Stomach (tissue), 4 donors: Measurements from ENCODE around the gene COL9A1.

Source experiments
- EP300 ChIP-seq: sonication (generic); formaldehyde crosslinking; IDR thresholded peaks from one replicate; pipeline ENCODE4 v1.6.1; 2017; ENCODE audit warnings: antibody characterized with exemption
- POLR2A ChIP-seq, 4 donors: fragments of 450-650 bp; IDR thresholded peaks; one replicate each; pipeline ENCODE4 v1.6.1; 2016; ENCODE audit warnings: antibody characterized with exemption in 4 of 4, control low read depth in 2 of 4, mild to moderate bottlenecking in 1 of 4, moderate library complexity in 1 of 4
- TF ChIP-seq, protein P1 (sequence below), 7 experiments: fragments of 450-650 bp in 4 of 7; fragments of 200-600 bp in 3 of 7; sonication (generic) in 3 of 7; IDR thresholded peaks; one replicate each; pipeline ENCODE4 v1.5.1; 2016 to 2019; ENCODE audit warnings: antibody characterized with exemption in 7 of 7, control low read depth in 2 of 7, mild to moderate bottlenecking in 1 of 7

- TF ChIP-seq, protein P1, sequence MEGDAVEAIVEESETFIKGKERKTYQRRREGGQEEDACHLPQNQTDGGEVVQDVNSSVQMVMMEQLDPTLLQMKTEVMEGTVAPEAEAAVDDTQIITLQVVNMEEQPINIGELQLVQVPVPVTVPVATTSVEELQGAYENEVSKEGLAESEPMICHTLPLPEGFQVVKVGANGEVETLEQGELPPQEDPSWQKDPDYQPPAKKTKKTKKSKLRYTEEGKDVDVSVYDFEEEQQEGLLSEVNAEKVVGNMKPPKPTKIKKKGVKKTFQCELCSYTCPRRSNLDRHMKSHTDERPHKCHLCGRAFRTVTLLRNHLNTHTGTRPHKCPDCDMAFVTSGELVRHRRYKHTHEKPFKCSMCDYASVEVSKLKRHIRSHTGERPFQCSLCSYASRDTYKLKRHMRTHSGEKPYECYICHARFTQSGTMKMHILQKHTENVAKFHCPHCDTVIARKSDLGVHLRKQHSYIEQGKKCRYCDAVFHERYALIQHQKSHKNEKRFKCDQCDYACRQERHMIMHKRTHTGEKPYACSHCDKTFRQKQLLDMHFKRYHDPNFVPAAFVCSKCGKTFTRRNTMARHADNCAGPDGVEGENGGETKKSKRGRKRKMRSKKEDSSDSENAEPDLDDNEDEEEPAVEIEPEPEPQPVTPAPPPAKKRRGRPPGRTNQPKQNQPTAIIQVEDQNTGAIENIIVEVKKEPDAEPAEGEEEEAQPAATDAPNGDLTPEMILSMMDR (IDR thresholded peaks at IDR 0.05), result no peak
- TF ChIP-seq EP300 (no peak), POLR2A (IDR thresholded peaks at IDR 0.05) (no peak)
Observed at GRCh38 chr6:70180183-70180900, 122.5 kb downstream of the COL9A1 start.
